Sigmoid colon (tissue), 7 donors: ENCODE measurements around the gene FREY1. TPM values are rescaled to one million over a fixed set of nuclear protein-coding genes. Genes with fewer than 3 reads are reported as not detected.

ENCODE experiments used
- DNase-seq: peaks from one replicate; pipeline ENCODE4 v3.0.0-alpha.2; 2019
- H3K27ac ChIP-seq, 4 donors: fragments of 200-600 bp; sonication (generic); one replicate each; pipeline ENCODE4 v1.5.1; 2016 to 2019; ENCODE audit warnings: mild to moderate bottlenecking in 1 of 4
- H3K27me3 ChIP-seq, 3 donors: fragments of 200-600 bp; sonication (generic); one replicate each; pipeline ENCODE4 v1.5.1; 2019; ENCODE audit warnings: mild to moderate bottlenecking in 1 of 3
- H3K36me3 ChIP-seq, 4 donors: fragments of 200-600 bp; sonication (generic); one replicate each; pipeline ENCODE4 v1.5.1; 2016 to 2019
- H3K4me1 ChIP-seq, 4 donors: fragments of 200-600 bp; sonication (generic); one replicate each; pipeline ENCODE4 v1.5.1; 2017 to 2019
- H3K4me3 ChIP-seq, 4 donors: fragments of 200-600 bp; sonication (generic); one replicate each; pipeline ENCODE4 v1.5.1; 2017 to 2019; ENCODE audit warnings: mild to moderate bottlenecking in 2 of 4, moderate library complexity in 1 of 4
- H3K9me3 ChIP-seq, 4 donors: fragments of 200-600 bp in 3 of 4; sonication (generic) in 3 of 4; one replicate each; pipeline versions ENCODE4 v1.5.1 to v1.6.1; 2013 to 2019
- CTCF ChIP-seq, 4 experiments: fragments of 450-650 bp in 3 of 4; fragments of 200-600 bp in 1 of 4; IDR thresholded peaks; one replicate each; pipeline ENCODE4 v1.5.1; 2016 to 2019; ENCODE audit warnings: antibody characterized with exemption in 4 of 4, mild to moderate bottlenecking in 3 of 4, moderate library complexity in 2 of 4
- EP300 ChIP-seq, 4 donors: sonication (generic); formaldehyde crosslinking; IDR thresholded peaks; one replicate each; pipeline ENCODE4 v1.6.1; 2017; ENCODE audit warnings: antibody characterized with exemption in 4 of 4
- POLR2A ChIP-seq, 2 donors: fragments of 450-650 bp; IDR thresholded peaks; one replicate each; pipeline ENCODE4 v1.6.1; 2016; ENCODE audit warnings: antibody characterized with exemption in 2 of 2, mild to moderate bottlenecking in 2 of 2, moderate library complexity in 2 of 2
- POLR2AphosphoS5 ChIP-seq, 4 donors: sonication (generic); formaldehyde crosslinking; IDR thresholded peaks; one replicate each; pipeline ENCODE4 v1.6.1; 2017; ENCODE audit warnings: antibody characterized with exemption in 4 of 4
- WGBS, 2 donors: extraction: QIAGEN DNeasy Blood & Tissue Kit; methylation state at CpG; one replicate each; pipeline ENCODE4 v1.1.7; 2013; 5-methylcytosine and 5-hydroxymethylcytosine counted together
- intact Hi-C: fragments of 100-400 bp; cut with DNase I; formaldehyde crosslinking; loops from one replicate; pipeline ENCODE4 v1.15.1; 2023
- polyA plus RNA-seq, 3 donors: library from polyadenylated mRNA; stranded (reverse); fragments of 200-250 nt; gene quantifications; one replicate each; pipeline ENCODE4 v1.2.3, GENCODE V29; 2013
- total RNA-seq, 4 donors: library from RNA; depleted of rRNA; stranded (reverse); fragments of >200 nt; gene quantifications; one replicate each; pipeline ENCODE4 v1.1.0, GENCODE V29; 2016
- donor health status: healthy with polysubstance abuse.
- donor health status: Bipolar disorder and iron deficiency.
- donor health status: healthy.

The FREY1 gene
- 1 to 10 TPM in 2 of 4 donors, not detected in 2; 2.2 to 3.5 TPM for total RNA-seq
- under 1 TPM in 1 of 3 donors, not detected in 2; 0.64 TPM for polyA plus RNA-seq

GRCh38 chr11:45906965-45907611 is at the start of gene FREY1:
Gene FREY1, minus strand, starts transcription at chr11:45907271. Its CDS starts 26 bp downstream, at chr11:45907245.
- Histone ChIP-seq H3K36me3 (peaks cover 0 to 53% (median 19%) of the 10 kb centered on the region in 4 donors), H3K27me3 (no peaks in the 10 kb centered on the region), H3K27ac (no peak within 1 kb of the TSS), H3K4me1 (no peaks in the 10 kb centered on the region), H3K4me3 (no peak within 1 kb of the TSS), H3K9me3 (no peaks in the 10 kb centered on the region)
- WGBS, 2 donors: 39 to 81% methylated on average over 18 of the region's 18 CpGs
- TF ChIP-seq EP300 (IDR thresholded peaks at IDR 0.05) (no peak), POLR2A (IDR thresholded peaks at IDR 0.05) (no peak), CTCF (IDR thresholded peaks at IDR 0.05) (no peak), POLR2AphosphoS5 (IDR thresholded peaks at IDR 0.05) (no peak)
- intact Hi-C loops: no loop called here
- no peak for DNase-seq

- peaks cover 0 to 5% (median 0%) of the 10 kb centered on the region in 4 donors for H3K4me1 ChIP-seq
- TF ChIP-seq EP300 (IDR thresholded peaks at IDR 0.05) (no peak), POLR2AphosphoS5 (IDR thresholded peaks at IDR 0.05) (no peak), POLR2A (IDR thresholded peaks at IDR 0.05) (no peak), CTCF (IDR thresholded peaks at IDR 0.05) (no peak)
- H3K36me3 ChIP-seq: peaks cover 38 to 81% (median 51%) of the 10 kb centered on the region in 4 donors
- no peak for DNase-seq
- H3K27me3 ChIP-seq: no peaks in the 10 kb centered on the region
- H3K4me3 ChIP-seq: no peak overlapping the region
- no peaks in the 10 kb centered on the region for H3K9me3 ChIP-seq
- H3K27ac ChIP-seq: no peak overlapping the region
- intact Hi-C loops: no loop called here
- 95 to 96% methylated on average over 1 of the region's 1 CpG for WGBS, 2 donors
These were observed 42.9 kb upstream of the FREY1 start for GRCh38 chr11:45949992-45950407.

- peaks cover 0 to 5% (median 0%) of the 10 kb centered on the region in 4 donors for H3K4me1 ChIP-seq
- no peak overlapping the region for H3K4me3 ChIP-seq
- H3K36me3 ChIP-seq: peaks cover 39 to 95% (median 50%) of the 10 kb centered on the region in 4 donors
- H3K27ac ChIP-seq: no peak overlapping the region
- 96 to 98% methylated on average over 3 of the region's 3 CpGs for WGBS, 2 donors
- H3K9me3 ChIP-seq: no peaks in the 10 kb centered on the region
- no peaks in the 10 kb centered on the region for H3K27me3 ChIP-seq
- intact Hi-C loops: no loop called here
- DNase-seq: no peak
- TF ChIP-seq POLR2AphosphoS5 (IDR thresholded peaks at IDR 0.05) (no peak), EP300 (IDR thresholded peaks at IDR 0.05) (no peak), POLR2A (IDR thresholded peaks at IDR 0.05) (no peak), CTCF (IDR thresholded peaks at IDR 0.05) (no peak)
These were observed 41.3 kb upstream of the FREY1 start for GRCh38 chr11:45948356-45948755.

GRCh38 chr11:45947885-45948284 is 40.8 kb upstream of the FREY1 start:
- no peaks in the 10 kb centered on the region for H3K9me3 ChIP-seq
- DNase-seq: no peak
- H3K27ac ChIP-seq: no peak overlapping the region
- 98% methylated on average over 1 of the region's 1 CpG for WGBS, 2 donors
- H3K4me1 ChIP-seq: peaks cover 0 to 5% (median 0%) of the 10 kb centered on the region in 4 donors
- no peak overlapping the region for H3K4me3 ChIP-seq
- peaks cover 34 to 93% (median 45%) of the 10 kb centered on the region in 4 donors for H3K36me3 ChIP-seq
- intact Hi-C loops: no loop called here
- H3K27me3 ChIP-seq: no peaks in the 10 kb centered on the region
- TF ChIP-seq EP300 (IDR thresholded peaks at IDR 0.05) (no peak), POLR2AphosphoS5 (IDR thresholded peaks at IDR 0.05) (no peak), CTCF (IDR thresholded peaks at IDR 0.05) (no peak), POLR2A (IDR thresholded peaks at IDR 0.05) (no peak)
